ENCODE data around the gene AKAIN1. TPM values are rescaled to one million over a fixed set of nuclear protein-coding genes. Genes with fewer than 3 reads are reported as not detected.

The AKAIN1 gene
- total and polyA plus RNA-seq, 2 of the 4 experiments (the other 2 are of a cell fraction) = not detected

DNA sequence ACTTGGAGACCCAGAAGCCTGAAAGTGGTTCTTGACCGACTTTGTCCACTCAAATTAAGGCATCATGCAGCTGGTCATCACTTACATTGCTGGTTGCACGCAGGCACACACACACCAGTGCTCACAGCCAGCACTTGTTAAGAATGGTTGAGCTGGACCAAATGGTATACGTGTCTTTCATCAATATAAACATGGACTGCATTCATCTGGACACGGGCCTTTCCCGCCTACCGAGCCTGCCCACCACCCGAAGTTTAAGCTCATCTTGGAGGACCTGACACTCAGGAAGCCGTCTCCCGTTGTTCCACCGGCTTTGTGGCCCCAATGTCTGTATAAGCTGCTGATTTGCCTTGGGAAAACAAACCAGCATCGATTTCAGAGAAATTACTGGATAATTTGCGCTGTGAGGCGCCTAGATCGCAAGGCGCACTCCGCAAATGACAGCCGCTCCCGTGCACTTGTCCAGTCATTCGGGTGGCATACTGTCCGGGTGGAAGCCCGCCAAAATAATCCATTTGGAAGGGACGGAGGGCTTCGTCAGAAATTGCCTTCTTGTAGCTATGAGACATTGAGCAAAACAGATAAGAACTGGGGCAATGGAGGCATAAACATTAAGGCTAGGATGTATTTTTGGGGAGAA is 40.1 kb upstream of the AKAIN1 start (continued):
- no peak for TF ChIP-seq MXI1 (IDR thresholded peaks at IDR 0.05; ENCODE audit: borderline replicate concordance, low read depth, low read length)

DNA sequence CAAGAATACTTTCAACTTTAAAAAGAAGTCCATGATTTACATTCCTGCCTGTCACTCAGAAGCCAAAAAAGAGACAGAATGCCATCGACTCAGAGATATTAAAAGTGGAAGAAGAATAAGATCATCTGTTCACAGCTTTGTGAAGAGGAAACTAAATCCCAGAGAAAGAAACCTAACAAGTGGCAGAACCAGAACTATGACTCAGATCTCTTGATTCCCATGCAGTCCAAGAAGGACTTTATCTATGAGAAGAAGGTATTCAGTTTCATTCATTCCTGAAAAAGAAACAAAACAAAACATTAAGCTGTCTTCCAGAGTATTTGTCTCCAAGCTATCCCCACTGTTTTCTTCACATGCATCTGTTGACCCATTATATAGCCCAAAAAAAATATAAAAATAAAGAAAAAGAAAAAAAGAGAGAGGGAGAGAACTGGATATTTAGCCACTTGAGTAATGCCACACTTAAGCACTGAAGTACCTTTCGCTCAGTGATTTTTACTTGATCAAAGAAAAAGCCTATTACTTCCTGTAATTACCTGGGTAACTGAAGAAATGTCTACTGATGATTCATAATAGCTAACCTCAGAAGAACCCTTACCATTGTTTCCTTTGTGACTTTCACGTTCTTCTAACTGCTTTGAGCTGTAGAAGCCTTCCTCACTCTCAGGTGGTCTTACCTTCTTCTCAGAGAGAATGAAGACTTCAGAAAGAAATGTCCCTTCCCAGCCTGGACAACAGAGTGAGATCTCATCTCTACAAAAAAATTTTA is 17.7 kb upstream of the AKAIN1 start:
- no peak overlapping the region for H4K91ac ChIP-seq (ENCODE audit: insufficient read depth, low read depth, low read length)
- no peak overlapping the region for H3K4ac ChIP-seq (ENCODE audit: low read depth, low read length)
- DNase-seq (no peak), ATAC-seq (ENCODE audit: low read depth) (no peak)
- H4K8ac ChIP-seq (ENCODE audit: low read depth in 2 of 2, low read length in 2 of 2) = no peak overlapping the region
- no TSS peak for BruUV-seq (replicated peaks)
- H2AK5ac ChIP-seq (ENCODE audit: low read depth, low read length) = no peak overlapping the region
- no peaks in the 10 kb centered on the region for H3K9me1 ChIP-seq (ENCODE audit: insufficient read depth, low read length)
- dilution Hi-C loops (cut with HindIII; ENCODE audit: low sequenced_read_pairs, unreplicated experiment) = no loop called here
- H3K23ac ChIP-seq (ENCODE audit: low read depth, low read length) = no peak overlapping the region
- H2AK9ac ChIP-seq (replicated peaks; ENCODE audit: low read depth, low read length, poor library complexity) = no peak overlapping the region
- H2BK120ac ChIP-seq (ENCODE audit: low read depth, low read length) = no peak overlapping the region
- H3K18ac ChIP-seq (ENCODE audit: low read depth, low read length) = no peak overlapping the region
- CTCF ChIA-PET = no interaction called here
- no peaks in the 10 kb centered on the region for H3K79me1 ChIP-seq (ENCODE audit: low read depth in 1 of 2, low read length in 2 of 2)
- no peak overlapping the region for H2BK15ac ChIP-seq (ENCODE audit: low read depth, low read length)
- no peak overlapping the region for H3K4me2 ChIP-seq (ENCODE audit: low read depth, low read length)
- no peak overlapping the region for H3K9ac ChIP-seq (ENCODE audit: low read depth, low read length)
- no peaks in the 10 kb centered on the region for H4K20me1 ChIP-seq (ENCODE audit: insufficient read depth, low read length)
- no peak overlapping the region for H3K27ac ChIP-seq (ENCODE audit: insufficient read depth, low read length)
- H3K4me1 ChIP-seq (ENCODE audit: control insufficient read depth, insufficient read depth, low read length) = no peaks in the 10 kb centered on the region
- no peak overlapping the region for H4K5ac ChIP-seq (ENCODE audit: low read depth, low read length)
- POLR2A ChIA-PET (ENCODE audit: unreplicated experiment) = no interaction called here
- 20% methylated on average over 1 of the region's 3 CpGs; no CpG with 5 or more reads in 1 of the 2 experiments for WGBS, 2 experiments (ENCODE audit: extremely low coverage in 2 of 2, insufficient read length in 1 of 2)
- no peak overlapping the region for H3K4me3 ChIP-seq (ENCODE audit: insufficient read depth, low read depth, low read length)
- no peak overlapping the region for H2BK20ac ChIP-seq (ENCODE audit: low read depth, low read length)
- H3K9me3 ChIP-seq (ENCODE audit: control insufficient read depth, insufficient read depth, low read length) = no peaks in the 10 kb centered on the region
- H3K56ac ChIP-seq (ENCODE audit: extremely low read depth, insufficient read depth, low read length) = no peak overlapping the region
- no peak overlapping the region for H3K14ac ChIP-seq (replicated peaks; ENCODE audit: low read depth, low read length)
- no peaks in the 10 kb centered on the region for H3K36me3 ChIP-seq (ENCODE audit: control insufficient read depth, insufficient read depth, low read length)
- no peak for TF ChIP-seq BHLHE40 (IDR thresholded peaks at IDR 0.05; ENCODE audit: low read depth, low read length)
- no peak for TF ChIP-seq MXI1 (IDR thresholded peaks at IDR 0.05; ENCODE audit: borderline replicate concordance, low read depth, low read length)
- no peak for TF ChIP-seq FOS (IDR thresholded peaks at IDR 0.05; ENCODE audit: low read depth, low read length)
- TF ChIP-seq, protein P1, sequence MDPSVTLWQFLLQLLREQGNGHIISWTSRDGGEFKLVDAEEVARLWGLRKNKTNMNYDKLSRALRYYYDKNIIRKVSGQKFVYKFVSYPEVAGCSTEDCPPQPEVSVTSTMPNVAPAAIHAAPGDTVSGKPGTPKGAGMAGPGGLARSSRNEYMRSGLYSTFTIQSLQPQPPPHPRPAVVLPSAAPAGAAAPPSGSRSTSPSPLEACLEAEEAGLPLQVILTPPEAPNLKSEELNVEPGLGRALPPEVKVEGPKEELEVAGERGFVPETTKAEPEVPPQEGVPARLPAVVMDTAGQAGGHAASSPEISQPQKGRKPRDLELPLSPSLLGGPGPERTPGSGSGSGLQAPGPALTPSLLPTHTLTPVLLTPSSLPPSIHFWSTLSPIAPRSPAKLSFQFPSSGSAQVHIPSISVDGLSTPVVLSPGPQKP (IDR thresholded peaks at IDR 0.05; ENCODE audit: borderline replicate concordance, low read depth, low read length) = no peak
- no peak for TF ChIP-seq RAD21 (IDR thresholded peaks at IDR 0.05; ENCODE audit: low read length)
- TF ChIP-seq CEBPB (IDR thresholded peaks at IDR 0.05; ENCODE audit: low read depth, low read length) = no peak
- H3K27me3 ChIP-seq (ENCODE audit: control insufficient read depth, insufficient read depth, low read length) = no peaks in the 10 kb centered on the region
- H2AFZ ChIP-seq (replicated peaks; ENCODE audit: low read length, poor library complexity) = no peak overlapping the region
- no peak overlapping the region for H2BK5ac ChIP-seq (ENCODE audit: low read depth, low read length, poor library complexity, severe bottlenecking)
- intact Hi-C loops (cut with micrococcal nuclease) = no loop called here
- in situ Hi-C loops (cut with MboI; ENCODE audit: low sequenced_read_pairs) = no loop called here

Measured in IMR-90 (cell line).